Suppressor macrophage treated with lipopolysaccharide for 4 hours (primary cell): ENCODE data around the gene CHCHD6.

Experiments
- DNase-seq: peaks from one replicate; pipeline ENCODE4 v3.0.0-alpha.2; 2020

The CHCHD6 gene

DNA sequence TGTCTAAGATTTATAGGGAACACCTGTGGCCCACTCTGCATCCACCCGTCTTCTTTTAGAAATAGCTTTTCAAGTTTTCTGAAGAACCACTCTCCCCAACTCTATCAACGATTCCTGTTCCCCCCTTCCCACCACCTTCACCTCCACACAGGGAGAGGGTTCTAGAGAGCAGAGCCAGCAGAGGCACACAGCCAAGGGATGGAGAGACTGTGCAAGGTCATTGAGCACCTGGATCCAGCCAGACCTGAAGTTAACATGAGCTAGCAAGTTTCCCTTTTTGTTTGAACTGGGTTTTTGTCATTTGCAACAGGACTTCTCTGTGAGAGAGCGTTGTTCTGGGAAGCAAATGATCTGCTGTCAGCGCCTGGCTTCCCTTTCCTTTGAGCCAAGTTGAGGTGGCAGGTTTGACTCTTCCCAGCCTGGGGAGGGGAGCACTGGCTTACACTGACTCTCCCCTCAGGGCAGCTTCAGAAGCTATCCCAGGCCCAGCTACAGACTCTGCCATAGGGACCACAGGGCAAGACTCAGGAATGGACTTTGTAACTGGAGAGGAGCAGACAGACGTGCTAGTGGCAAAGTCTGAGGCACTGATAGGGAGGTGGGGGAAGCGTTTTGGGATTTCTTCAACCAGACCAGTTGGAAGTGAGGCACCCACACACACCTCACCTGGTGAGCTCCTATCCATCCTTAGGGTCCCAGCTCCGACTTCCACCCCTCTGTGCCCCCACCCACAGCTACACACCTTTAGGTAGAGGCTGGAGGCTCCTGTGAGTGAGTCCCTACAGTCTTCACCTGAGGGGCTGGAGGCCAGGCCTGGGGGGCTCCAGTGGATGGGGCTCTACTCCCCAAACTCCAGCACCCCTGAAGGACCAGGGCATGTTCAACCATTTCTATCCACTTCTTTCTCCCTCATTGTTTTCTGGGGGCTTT, 259.5 kb downstream of the CHCHD6 start:
- DNase-seq = no peak

DNA sequence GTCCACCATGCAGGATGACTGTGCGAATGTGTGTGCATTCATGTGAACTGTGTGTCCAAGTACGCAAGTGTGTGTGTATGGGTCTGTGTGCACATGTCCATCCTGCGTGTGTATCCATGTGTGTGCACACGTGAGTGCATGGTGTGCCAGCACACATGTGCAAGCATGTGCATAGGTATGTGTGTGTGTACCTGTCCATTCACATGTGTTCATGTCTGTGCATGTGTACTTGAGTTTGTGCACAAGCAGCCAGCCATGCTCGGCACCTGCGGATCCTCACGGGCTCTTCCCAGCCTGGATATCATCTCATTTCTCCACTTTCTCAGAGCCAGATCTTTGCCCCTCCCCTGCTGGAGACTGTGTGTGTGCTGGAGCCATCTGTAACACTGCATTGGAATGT, 260.2 kb downstream of the CHCHD6 start:
- no peak for DNase-seq

DNA sequence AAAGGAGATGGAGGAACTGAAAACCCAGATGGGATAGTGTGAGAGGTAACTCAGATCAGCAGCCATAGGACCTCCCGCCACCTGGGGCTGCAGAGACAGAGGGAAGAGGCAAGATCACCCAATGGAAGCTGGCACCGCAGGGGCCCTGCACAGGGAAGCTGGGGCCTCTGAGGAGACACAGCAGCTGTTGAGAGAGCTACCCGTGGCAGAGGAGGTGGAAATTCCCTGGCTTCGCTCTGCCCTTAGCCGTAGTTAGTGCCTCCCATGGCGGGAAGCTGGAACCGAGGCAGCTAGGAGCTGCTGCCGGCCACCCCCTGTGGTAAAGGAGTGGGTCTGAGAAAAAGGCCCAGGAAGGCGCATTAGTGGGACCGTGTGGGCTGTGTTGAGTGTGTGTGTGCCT, 260.9 kb downstream of the CHCHD6 start:
- DNase-seq = no peak

DNA sequence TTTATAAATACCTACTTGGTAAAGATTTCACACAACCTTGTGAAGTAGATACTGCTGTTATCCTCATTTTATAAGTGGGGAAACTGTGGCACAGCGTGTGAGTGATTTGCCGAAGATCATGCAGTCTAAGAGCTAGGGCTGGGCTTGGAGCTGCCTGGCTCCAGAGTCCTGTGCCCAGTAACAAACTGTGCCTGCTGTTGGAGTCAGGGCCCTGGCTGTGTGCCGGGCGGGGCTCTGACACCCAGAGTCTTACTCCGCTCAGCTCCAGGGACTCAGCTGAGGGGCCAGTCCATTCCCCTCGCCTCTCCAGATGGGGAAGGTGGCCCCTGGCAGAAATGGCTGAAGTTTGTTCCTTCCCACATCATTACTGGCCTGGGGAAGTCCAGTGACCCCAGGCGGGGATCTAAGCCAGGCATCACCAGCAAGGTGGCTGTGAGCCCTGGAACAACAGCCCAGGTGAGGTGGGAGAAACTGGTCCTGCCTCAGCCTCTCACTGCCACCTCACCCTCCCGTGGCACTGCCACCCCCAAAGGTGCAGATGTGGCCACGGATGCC, 261.6 kb downstream of the CHCHD6 start:
- no peak for DNase-seq

DNA sequence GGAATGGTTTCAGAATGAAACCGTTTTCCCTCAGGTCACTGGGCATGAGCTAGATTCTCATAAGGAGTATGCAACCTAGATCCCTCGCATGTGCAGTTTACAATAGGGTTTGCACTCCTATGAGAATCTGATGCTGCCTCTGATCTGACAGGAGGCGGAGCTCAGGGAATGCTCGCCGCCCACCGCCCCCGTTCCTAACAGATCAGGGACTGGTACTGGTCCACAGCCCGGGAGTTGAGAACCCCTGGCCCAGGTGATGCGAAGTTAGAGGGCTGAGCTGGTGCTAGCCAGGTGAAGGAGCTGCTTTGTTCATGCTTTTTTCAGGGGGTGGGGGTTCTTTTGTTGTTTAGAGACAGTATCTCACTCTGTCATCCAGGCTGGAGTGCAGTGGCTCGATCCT, 263.3 kb downstream of the CHCHD6 start:
- no peak for DNase-seq

GRCh38 chr3:126968391-126969390, 264.7 kb downstream of the CHCHD6 start:
- DNase-seq = no peak

DNA sequence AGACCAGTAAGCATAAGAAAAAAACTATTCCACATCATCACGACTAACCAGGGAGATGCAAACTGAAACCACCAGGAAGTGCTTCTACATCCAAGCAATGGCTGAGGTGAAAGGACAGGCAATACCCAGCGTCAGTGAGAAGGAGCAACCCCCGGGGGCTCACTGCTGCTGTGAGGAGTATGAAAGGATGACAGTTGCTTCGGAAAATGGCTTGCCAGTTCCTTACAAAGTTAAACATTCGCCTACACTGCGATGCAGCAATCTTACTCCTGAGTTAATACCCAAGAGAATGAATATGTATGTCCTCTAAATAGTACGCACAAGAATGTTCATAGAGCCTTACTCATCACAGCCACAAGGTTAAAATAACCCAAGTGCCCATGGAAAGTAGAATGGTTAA, 265.5 kb downstream of the CHCHD6 start:
- no peak for DNase-seq

GRCh38 chr3:126970101-126970500, 266.1 kb downstream of the CHCHD6 start:
- no peak for DNase-seq

DNA sequence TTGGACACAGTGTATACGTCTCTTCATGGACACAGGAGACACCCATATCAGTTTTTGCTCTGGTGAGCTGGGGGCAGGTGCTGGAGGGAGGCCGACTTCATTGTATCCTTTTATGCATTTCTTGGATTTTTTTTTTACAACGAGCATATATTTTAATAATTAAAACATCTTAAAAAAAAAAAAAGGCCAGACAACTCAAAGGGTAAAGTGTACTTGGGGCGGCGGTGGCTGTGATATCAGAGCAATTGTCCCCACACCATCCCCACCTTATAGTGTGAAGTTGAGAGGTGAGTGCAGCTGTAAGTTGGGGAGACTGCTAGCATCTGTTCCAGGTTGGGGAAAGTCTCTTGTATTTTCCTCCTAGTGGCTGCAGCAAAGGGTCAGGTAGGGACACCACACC, 266.9 kb downstream of the CHCHD6 start:
- DNase-seq = no peak

GRCh38 chr3:126971891-126972351, 267.9 kb downstream of the CHCHD6 start:
- DNase-seq = peak; percentile 97

DNA sequence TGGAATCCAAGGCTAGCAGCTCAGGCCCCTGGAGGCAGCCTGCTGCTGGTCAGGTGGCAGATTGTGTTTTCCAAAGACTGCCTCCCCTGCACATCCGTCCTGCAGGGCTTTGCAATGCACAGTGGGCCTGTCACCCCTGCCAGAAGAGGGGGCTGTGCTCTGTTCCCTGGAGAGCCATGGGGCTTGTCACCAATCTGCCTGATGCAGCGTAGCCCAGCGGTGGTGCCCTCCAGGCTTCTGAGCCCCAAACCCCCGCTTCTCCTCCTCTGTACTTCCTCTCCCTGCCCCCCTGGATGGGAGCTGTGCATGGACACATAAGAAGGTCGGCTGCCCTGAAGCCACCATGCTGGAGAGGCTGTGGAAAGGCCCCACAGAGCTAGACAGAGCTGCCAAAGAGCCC, 268.8 kb downstream of the CHCHD6 start:
- DNase-seq = no peak

DNA sequence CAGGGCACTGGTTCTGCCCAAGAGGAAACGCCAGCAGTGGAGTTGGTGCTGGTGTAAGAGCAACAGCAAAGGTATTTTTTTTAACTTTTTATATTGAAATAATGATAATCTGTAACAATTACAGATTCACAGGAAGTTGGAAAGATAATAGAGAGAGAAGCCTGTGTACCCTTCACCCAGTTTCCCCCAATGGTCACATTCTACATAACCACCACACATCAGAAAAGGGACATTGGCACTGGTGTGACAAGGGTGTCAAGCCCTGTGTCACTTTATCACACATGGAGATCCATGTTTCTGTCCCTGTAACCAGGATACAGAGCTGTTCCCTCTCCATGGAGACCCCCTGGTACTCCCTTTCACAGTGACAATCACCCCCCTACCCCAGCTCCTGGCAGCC, 269.8 kb downstream of the CHCHD6 start:
- no peak for DNase-seq

DNA sequence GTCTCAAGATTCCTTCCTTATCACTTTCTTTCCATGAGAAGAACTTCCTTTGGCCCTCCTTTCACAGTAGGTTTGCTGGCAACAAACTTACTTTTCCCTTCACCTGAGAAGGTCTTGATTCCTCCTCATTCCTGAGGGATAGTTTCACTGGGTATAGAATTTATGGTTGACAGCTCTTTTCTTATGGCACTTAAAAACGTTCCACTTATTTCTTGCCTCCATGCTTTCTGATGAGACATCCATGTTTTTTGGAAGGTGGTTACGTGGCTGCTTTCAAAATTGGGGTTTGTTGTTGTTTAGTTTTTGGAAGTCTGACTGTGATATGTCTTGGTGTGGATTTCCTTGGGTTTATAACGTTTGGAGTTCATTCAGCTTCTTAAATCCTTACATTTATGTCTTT, 270.7 kb downstream of the CHCHD6 start:
- no peak for DNase-seq

DNA sequence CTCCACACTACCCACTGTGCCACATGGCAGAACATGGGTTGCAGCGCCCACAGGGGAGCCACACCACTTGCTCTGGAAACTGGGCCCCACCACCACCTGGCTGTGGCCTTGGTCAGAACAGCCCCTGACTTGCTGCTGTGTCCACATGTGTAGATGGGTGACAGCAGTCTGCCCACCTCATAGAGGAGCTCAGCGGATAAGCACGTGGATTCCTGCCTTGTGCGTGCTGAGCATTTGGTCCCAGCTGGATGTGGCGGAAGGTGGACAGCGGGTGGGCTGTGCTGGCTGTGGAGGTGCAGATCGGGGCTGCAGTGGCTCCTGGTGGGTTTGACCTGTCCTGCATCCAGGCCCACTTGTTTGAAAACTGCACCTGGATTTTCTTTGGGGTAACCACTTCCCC, 272.9 kb downstream of the CHCHD6 start:
- DNase-seq = no peak

DNA sequence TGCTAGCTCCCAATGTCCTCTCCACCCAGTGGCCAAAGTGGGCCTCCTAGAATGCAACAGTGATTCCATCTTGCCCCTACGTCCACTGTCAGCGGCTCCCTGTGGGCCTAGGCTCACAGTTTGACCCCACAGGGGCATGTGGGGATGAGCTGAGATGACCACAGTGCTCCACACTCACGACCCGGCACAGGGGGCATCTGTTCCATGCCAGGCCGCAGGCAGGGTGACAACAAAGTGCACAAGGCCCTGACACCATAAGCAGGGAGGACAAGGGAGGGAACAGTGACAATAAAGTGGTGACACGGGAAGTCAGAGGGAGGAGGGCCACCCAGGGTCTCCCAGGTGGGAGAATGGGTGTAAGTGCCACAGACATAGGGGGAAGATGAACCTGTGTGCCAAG, 273.8 kb downstream of the CHCHD6 start:
- DNase-seq = no peak

DNA sequence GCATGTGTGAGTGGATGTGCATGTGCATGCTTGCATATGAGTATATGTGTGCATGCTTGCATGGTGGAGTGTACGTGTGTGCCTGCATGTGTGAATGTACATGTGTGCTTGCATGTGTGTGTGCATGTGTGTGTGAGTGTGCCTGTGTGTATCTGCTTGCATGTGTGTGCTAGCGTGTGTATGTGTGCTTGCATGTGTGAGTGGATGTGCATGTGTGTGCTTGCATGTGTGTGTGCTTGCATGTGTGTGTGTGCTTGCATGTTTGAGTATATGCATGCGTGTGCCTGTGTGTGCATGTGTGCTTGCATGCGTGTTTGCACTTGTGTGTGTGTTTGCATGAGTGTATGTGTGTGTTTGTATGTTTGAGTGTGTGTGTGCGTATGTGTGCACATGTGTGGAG, 274.3 kb downstream of the CHCHD6 start:
- no peak for DNase-seq

DNA sequence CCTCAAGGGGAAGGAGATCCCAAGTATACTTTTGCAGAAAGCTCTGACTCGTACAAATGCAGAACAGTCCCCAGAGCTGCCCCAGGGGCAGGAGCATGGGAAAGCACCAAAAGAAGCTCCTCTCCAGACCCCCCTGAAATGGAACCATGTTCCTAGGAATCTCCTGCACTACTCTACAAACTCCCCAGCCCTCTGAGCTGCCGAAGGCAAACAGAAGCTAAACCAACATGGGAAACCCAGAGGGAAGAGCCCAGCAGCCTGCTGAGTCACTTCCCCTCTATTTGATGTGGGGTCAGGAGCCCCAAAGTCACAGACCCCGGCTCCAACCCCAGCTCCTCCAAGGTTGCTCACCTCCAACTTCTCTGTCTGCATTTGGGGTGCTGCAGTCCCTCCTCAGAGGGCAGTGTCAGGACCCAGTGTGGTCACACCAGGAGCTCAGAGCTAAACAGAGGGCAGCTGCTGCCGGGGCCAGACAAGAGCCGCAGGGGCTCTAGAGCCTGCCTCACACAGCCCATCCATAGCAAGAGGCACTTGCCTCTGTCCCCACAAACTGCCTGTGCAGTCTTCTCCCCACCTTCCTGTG, 275.1 kb downstream of the CHCHD6 start:
- DNase-seq = peak; percentile 29

DNA sequence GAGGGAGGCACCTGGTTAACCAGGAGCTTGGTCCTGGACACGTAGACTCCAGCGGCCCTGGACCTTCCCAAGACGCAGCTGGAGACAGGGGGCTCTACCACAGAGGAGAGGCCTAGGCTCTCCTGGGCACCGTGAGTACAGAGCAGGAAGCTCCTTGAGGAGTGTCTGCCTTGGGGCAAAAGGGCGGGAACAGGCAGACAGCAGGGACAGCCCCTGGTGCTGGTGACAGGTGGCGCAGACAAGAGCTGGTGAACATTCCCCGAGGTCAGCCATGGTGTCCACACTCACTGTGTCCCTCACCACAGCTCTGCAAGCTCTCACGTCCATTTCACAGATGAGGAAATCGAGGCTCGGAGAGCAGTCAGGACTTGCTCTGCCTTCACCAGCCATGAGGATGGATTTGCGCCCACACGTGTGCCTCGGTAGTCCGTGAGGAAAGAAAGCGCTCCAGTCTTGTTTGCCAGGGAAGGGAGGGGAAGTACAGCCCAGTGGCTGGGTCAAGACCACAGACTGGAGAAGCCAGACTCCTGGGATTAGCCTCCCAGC, 276.3 kb downstream of the CHCHD6 start:
- no peak for DNase-seq

DNA sequence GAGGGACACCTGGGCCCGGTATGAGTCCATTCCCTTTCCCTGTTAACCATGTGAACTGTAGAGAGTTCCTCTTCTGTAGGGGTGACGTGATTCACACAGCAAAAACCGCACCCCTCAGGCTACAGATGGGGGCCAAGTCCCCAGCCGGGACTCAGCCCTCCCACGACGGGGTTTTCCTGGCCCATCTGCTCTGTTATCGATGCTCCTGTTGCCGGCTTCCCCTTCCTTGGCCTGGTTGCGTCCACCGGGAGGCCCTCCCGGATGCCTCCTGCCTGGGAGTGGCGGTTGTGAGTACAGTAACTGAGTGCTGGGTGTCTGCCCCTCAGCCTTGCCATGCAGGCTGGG, 278.1 kb downstream of the CHCHD6 start:
- peak; percentile 88 for DNase-seq

GRCh38 chr3:126982471-126983175, 278.6 kb downstream of the CHCHD6 start, which contains the start of gene PLXNA1:
PLXNA1 (plus strand) TSS chr3:126983115; CDS start chr3:126988594, 5,479 bp downstream.
- peak; percentile 86 for DNase-seq

DNA sequence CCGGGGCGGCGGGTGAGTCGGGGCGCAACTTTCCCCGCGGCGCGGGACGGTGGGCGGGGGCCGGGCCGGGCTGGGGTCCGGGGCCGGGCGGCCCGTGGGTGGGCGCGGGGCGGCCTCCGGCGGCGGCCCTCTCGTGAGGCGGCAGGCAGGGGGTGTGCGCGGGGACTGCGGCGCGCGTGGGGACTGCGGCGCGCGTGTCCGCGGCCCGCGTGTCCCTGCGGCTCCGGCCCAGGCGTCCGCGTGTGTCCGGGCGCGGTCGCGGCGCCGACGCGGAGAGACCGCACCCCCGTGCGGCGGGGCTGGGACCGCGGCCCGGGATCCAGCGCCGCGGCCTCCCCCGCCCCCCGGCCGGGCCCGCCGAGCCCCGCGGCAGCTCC, 279.2 kb downstream of the CHCHD6 start:
- peak; percentile 49 for DNase-seq
